Nasal cavity respiratory epithelium epithelial cell of viscerocranial mucosa (primary cell): ENCODE results near the gene SRRT. TPM values are rescaled to one million over a fixed set of nuclear protein-coding genes. Genes with fewer than 3 reads are reported as not detected.

Source experiments
- total RNA-seq: library from RNA; depleted of rRNA; stranded (reverse); fragments of >200 nt; gene quantifications from 2 replicates; pipeline ENCODE4 v1.2.3, GENCODE V29; 2014

The SRRT gene, protein sequence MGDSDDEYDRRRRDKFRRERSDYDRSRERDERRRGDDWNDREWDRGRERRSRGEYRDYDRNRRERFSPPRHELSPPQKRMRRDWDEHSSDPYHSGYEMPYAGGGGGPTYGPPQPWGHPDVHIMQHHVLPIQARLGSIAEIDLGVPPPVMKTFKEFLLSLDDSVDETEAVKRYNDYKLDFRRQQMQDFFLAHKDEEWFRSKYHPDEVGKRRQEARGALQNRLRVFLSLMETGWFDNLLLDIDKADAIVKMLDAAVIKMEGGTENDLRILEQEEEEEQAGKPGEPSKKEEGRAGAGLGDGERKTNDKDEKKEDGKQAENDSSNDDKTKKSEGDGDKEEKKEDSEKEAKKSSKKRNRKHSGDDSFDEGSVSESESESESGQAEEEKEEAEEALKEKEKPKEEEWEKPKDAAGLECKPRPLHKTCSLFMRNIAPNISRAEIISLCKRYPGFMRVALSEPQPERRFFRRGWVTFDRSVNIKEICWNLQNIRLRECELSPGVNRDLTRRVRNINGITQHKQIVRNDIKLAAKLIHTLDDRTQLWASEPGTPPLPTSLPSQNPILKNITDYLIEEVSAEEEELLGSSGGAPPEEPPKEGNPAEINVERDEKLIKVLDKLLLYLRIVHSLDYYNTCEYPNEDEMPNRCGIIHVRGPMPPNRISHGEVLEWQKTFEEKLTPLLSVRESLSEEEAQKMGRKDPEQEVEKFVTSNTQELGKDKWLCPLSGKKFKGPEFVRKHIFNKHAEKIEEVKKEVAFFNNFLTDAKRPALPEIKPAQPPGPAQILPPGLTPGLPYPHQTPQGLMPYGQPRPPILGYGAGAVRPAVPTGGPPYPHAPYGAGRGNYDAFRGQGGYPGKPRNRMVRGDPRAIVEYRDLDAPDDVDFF
- 22.6 and 35.6 TPM in 2 replicates for total RNA-seq

GRCh38 chr7:100874577-100875355 is at the start of gene SRRT:
SRRT (plus strand) TSS chr7:100875103; CDS start chr7:100875591, 488 bp downstream.

GRCh38 chr7:100827330-100828226 is 47.3 kb upstream of the SRRT start, which contains the start of gene EPHB4:
EPHB4 (minus strand) TSS chr7:100827523; CDS start chr7:100827030, 493 bp downstream.

GRCh38 chr7:100852048-100852872 is 22.6 kb upstream of the SRRT start, which contains the start of gene SLC12A9:
SLC12A9 (plus strand) TSS chr7:100852713; CDS start chr7:100854198, 1,485 bp downstream.

GRCh38 chr7:100867040-100867775 is 7.7 kb upstream of the SRRT start, which contains the start of gene TRIP6:
TRIP6 (plus strand) TSS chr7:100867387; CDS start chr7:100867498, 111 bp downstream.

DNA sequence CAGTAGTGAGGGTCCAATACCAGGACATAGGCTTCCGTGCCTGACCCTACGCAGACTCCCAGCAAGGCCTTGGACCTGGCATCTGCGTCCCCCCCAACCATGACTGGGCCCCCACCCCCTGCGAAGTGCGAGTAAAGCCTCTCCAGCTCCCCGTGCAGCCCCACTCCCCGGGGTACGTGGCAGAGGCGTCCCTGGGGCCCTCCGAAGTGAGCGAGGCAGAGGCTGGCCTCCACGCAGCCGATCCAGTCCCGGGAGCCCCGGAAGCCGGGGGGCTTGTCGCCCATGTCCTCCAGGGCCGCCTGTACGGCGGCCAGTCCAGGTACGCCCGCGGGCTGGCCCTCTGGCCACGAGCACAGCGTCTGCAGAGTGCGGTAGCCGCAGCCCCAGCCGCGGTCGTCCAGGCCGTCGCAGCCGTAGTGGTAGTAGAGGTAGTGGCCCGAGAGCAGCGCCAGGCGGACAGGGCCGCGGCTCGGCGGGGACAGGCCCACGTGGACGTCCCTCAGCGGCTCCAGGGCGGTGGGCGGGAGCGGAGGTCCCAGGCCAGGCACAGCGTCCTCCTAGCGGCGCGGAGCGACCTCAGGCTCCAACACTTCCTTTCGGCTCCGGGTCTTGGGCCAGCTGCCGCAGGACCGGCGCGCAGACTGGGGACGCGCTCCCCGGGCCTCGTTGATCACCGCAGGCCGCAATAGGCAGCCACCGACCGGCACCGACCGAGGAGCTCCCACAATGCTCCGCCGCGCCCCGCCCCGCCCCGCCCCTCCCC is 14.3 kb downstream of the SRRT start, which contains the start of gene UFSP1:
Gene UFSP1, minus strand, starts transcription at position 728 of the 763 bp plus-strand sequence. Its CDS starts 444 bp downstream, at position 284.

DNA sequence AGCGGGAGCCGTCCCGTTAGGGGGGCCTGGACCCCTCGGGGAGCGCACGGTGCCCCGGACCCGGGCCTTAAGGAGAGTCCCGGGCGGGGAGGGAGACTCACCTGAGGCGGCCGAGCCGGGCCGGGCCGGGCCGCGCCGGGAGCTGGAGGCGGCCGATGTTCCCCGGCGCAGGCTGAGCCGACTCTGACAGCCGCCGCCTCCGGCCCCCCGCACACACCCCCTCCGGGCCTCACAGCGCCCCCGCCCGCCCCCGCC is 20.7 kb downstream of the SRRT start, which contains the start of gene ACHE:
Gene ACHE, minus strand, starts transcription at position 188 of the 255 bp plus-strand sequence. CDS start 1,656 bp downstream, outside the sequence.

Other genes with a start within 250 kb of the SRRT start
- gene TFR2, start 233.6 kb upstream of the SRRT start, total RNA-seq: under 0.01 and 0.14 TPM in 2 replicates
- not detected in 2 replicates for gene ACTL6B, start 218.7 kb upstream of the SRRT start, total RNA-seq
- 82.7 and 130 TPM in 2 replicates for gene GNB2, start 201.4 kb upstream of the SRRT start, total RNA-seq
- 10.3 and 16.4 TPM in 2 replicates for gene GIGYF1, start 180.9 kb upstream of the SRRT start, total RNA-seq
- 32.2 and 39.6 TPM in 2 replicates for gene POP7, start 169.0 kb upstream of the SRRT start, total RNA-seq
- gene EPO, start 154.6 kb upstream of the SRRT start, total RNA-seq: not detected in 2 replicates
- gene ZAN, start 141.5 kb upstream of the SRRT start, total RNA-seq: not detected in 2 replicates
- gene EPHB4, start 47.6 kb upstream of the SRRT start, total RNA-seq: 125 and 255 TPM in 2 replicates
- 11.3 and 13.5 TPM in 2 replicates for gene SLC12A9, start 22.4 kb upstream of the SRRT start, total RNA-seq
- gene TRIP6, start 7.7 kb upstream of the SRRT start, total RNA-seq: 47.5 and 64.7 TPM in 2 replicates
- 3.8 and 7.9 TPM in 2 replicates for gene UFSP1, start 14.6 kb downstream of the SRRT start, total RNA-seq
- under 0.01 and 0.28 TPM in 2 replicates for gene ACHE, start 20.8 kb downstream of the SRRT start, total RNA-seq
- not detected in 2 replicates for gene MUC3A, start 74.4 kb downstream of the SRRT start, total RNA-seq
- gene MUC12, start 94.5 kb downstream of the SRRT start, total RNA-seq: not detected in 2 replicates
- not detected in 2 replicates for gene MUC17, start 145.0 kb downstream of the SRRT start, total RNA-seq
- 5.1 and 20.1 TPM in 2 replicates for gene TRIM56, start 210.4 kb downstream of the SRRT start, total RNA-seq